Right atrium auricular region (tissue), 2 donors: ENCODE measurements around the gene PLSCR3. TPM values are rescaled to one million over a fixed set of nuclear protein-coding genes. Genes with fewer than 3 reads are reported as not detected.

Source experiments
- DNase-seq: peaks from one replicate; pipeline ENCODE4 v3.0.0-alpha.2; 2019; ENCODE audit warnings: low spot score
- H3K27ac ChIP-seq, 2 donors: fragments of 200-600 bp; sonication (generic); 1 replicate in 1 of 2; 2 replicates in 1 of 2; pipeline ENCODE4 v1.5.1; 2016 to 2019
- H3K27me3 ChIP-seq, 2 donors: fragments of 200-600 bp; sonication (generic); one replicate each; pipeline versions ENCODE4 v1.5.1 to v1.6.0; 2017 to 2019
- H3K36me3 ChIP-seq: fragments of 200-600 bp; sonication (generic); one replicate; pipeline ENCODE4 v1.5.1; 2016
- H3K4me1 ChIP-seq, 2 donors: fragments of 200-600 bp; sonication (generic); one replicate each; pipeline versions ENCODE4 v1.5.1 to v1.6.0; 2017 to 2019
- H3K4me3 ChIP-seq, 2 donors: fragments of 200-600 bp; sonication (generic); 1 replicate in 1 of 2; 2 replicates in 1 of 2; pipeline ENCODE4 v1.5.1; 2017 to 2019; ENCODE audit warnings: mild to moderate bottlenecking in 1 of 2, moderate library complexity in 1 of 2
- H3K9me3 ChIP-seq, 2 donors: fragments of 200-600 bp; sonication (generic); one replicate each; pipeline ENCODE4 v1.5.1; 2019
- total RNA-seq, 2 donors: library from RNA; depleted of rRNA; stranded (reverse); fragments of >200 nt; gene quantifications; one replicate each; pipeline ENCODE4 v1.1.0, GENCODE V29; 2016
- TF ChIP-seq, protein P1 (sequence below), 2 donors: fragments of 200-600 bp; sonication (generic); IDR thresholded peaks; one replicate each; pipeline ENCODE4 v1.5.1; 2019; ENCODE audit warnings: antibody characterized with exemption in 2 of 2

Gene PLSCR3
- total RNA-seq, 2 donors from 2014 or later = 17.2 to 21.6 TPM

DNA sequence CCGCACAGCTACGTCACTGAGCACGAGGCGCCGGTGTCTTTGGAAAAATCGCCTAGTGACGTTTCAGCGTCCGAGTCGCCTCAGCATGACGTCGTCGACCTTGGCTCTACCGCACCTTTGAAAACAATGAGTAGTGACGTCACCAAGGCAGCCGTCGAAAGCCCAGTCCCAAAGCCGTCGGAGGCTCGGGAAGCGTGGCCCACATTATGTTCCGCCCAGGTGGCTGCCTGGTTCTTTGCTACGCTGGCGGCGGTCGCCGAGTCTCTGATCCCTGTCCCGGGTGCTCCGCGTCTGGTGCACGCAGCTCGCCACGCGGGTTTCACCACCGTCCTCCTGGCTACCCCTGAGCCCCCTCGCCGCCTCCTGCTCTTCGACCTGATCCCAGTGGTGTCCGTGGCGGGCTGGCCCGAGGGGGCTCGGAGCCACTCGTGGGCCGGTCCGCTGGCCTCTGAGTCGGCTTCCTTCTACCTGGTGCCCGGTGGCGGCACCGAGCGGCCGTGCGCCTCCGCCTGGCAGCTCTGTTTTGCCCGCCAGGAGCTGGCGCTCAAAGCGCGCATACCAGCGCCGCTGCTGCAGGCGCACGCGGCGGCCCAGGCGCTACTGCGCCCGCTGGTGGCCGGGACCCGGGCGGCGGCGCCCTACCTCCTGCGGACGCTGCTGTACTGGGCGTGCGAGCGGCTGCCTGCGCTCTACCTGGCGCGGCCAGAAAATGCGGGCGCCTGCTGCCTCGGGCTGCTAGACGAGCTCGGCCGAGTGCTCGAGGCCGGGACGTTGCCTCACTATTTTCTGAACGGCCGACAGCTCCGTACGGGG is 42.4 kb upstream of the PLSCR3 start:
- Histone ChIP-seq H3K36me3 (no peaks in the 10 kb centered on the region), H3K27ac (peak overlapping the region; percentile 83 to 85), H3K9me3 (no peaks in the 10 kb centered on the region), H3K4me3 (peak overlapping the region; percentile 42 to 60), H3K27me3 (peaks cover 0 to 9% of the 10 kb centered on the region in 2 donors), H3K4me1 (peaks cover 0 to 57% of the 10 kb centered on the region in 2 donors)
- TF ChIP-seq, protein P1, sequence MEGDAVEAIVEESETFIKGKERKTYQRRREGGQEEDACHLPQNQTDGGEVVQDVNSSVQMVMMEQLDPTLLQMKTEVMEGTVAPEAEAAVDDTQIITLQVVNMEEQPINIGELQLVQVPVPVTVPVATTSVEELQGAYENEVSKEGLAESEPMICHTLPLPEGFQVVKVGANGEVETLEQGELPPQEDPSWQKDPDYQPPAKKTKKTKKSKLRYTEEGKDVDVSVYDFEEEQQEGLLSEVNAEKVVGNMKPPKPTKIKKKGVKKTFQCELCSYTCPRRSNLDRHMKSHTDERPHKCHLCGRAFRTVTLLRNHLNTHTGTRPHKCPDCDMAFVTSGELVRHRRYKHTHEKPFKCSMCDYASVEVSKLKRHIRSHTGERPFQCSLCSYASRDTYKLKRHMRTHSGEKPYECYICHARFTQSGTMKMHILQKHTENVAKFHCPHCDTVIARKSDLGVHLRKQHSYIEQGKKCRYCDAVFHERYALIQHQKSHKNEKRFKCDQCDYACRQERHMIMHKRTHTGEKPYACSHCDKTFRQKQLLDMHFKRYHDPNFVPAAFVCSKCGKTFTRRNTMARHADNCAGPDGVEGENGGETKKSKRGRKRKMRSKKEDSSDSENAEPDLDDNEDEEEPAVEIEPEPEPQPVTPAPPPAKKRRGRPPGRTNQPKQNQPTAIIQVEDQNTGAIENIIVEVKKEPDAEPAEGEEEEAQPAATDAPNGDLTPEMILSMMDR (IDR thresholded peaks at IDR 0.05) = peak; percentile 81 to 98
- peak; percentile 69 for DNase-seq

DNA sequence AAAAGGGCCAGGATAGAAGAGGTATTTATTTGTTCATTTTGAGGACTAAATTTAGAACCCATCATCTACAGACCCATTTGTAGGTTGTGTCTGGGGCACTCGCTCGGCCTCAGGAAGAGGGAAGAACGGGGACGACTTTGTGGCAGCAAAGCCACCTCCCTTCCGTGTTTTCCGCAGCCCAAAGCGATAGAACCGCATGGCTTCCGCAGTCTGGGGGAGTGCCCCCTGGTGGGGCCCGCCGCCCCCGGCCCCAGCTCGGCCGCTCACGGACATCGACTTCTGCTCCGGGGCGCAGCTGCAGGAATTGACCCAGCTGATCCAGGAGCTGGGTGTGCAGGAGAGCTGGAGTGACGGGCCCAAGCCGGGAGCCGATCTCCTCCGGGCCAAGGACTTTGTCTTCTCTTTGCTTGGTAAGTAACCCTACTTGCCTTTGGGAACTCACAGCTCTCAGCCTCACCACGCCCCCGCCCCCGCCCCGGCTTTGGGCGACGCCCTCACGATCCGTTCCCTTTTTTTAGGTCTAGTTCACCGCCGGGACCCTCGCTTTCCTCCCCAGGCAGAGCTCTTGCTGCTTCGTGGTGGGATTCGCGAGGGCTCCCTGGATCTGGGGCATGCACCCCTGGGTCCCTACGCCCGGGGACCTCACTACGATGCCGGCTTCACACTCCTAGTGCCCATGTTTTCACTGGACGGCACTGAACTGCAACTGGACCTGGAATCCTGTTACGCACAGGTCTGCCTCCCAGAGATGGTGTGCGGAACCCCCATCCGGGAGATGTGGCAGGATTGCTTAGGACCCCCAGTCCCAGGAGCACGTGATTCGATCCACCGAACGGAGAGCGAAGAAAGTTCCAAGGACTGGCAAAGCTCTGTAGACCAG is 41.6 kb upstream of the PLSCR3 start:
- no peak for DNase-seq
- Histone ChIP-seq H3K36me3 (no peaks in the 10 kb centered on the region), H3K4me3 (peak overlapping the region; percentile 37 to 60), H3K9me3 (no peaks in the 10 kb centered on the region), H3K27ac (peak overlapping the region; percentile 83 to 85), H3K4me1 (peaks cover 0 to 56% of the 10 kb centered on the region in 2 donors), H3K27me3 (peaks cover 0 to 9% of the 10 kb centered on the region in 2 donors)
- TF ChIP-seq, protein P1 (IDR thresholded peaks at IDR 0.05) = peak in 1 of 2 donors; percentile 35

DNA sequence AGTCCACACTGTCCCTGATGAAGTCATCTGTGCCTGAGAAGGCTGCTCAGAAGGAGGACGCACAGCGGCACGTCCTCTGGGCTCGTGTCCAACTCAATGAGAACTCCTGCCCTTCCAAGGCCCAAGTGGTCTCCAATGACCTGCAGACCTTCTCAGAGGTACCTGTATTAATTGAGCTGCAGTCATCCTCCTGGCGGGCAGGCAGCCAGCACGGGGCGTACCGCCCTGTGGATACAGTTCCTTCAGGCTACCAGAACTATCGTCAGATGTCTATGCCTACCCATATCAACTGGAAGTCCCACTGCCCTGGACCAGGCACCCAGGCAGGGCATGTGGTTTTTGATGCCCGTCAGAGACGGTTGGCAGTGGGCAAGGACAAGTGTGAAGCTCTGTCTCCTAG is 38.0 kb upstream of the PLSCR3 start:
- H3K9me3 ChIP-seq = no peaks in the 10 kb centered on the region
- TF ChIP-seq, protein P1 (IDR thresholded peaks at IDR 0.05) = no peak
- H3K36me3 ChIP-seq = no peaks in the 10 kb centered on the region
- H3K4me3 ChIP-seq = no peak overlapping the region
- H3K27ac ChIP-seq = no peak overlapping the region
- no peaks in the 10 kb centered on the region for H3K27me3 ChIP-seq
- peaks cover 0 to 21% of the 10 kb centered on the region in 2 donors for H3K4me1 ChIP-seq
- DNase-seq = no peak

DNA sequence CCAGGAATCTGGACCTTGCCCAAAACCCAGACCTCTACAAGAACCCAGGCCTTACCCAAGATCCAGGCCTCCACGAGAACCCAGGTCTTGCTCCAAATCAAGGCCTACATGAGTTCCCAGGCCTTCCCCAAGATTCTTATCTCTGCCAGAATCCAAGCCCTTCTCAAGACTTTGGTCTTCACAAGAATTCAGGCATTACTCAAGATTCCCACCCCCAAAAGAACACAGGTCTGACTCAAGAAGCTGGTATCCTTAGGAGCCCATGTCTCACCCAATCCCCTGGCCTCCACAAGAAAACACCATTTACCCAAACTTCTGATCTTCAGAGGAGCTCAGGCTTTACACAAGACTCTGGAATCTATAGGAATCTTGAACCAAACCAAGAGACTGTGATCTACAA is 36.9 kb upstream of the PLSCR3 start:
- TF ChIP-seq, protein P1 (IDR thresholded peaks at IDR 0.05) = no peak
- Histone ChIP-seq H3K9me3 (no peaks in the 10 kb centered on the region), H3K4me3 (no peak overlapping the region), H3K4me1 (peaks cover 0 to 11% of the 10 kb centered on the region in 2 donors), H3K27ac (no peak overlapping the region), H3K27me3 (no peaks in the 10 kb centered on the region), H3K36me3 (no peaks in the 10 kb centered on the region)
- no peak for DNase-seq

DNA sequence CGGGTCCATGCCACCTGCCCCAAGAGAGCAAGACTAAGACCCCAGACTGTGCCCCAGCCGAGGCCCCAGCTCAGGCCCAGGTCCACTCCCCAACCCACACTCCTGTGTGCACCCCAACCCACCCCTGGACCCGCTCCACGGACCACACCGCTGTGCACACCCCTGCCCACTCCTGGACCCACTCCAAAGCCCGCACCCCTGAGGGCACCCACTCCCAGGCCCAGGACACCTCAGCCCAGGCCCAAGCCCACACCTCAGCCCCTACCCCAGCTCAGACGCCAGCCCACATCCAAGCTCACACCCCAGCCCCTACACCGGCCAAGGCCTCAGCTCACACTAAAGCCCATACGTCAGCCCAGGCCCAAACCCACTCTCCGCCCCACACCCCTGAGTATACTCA is 35.4 kb upstream of the PLSCR3 start:
- H3K4me1 ChIP-seq = no peaks in the 10 kb centered on the region
- no peaks in the 10 kb centered on the region for H3K36me3 ChIP-seq
- no peak overlapping the region for H3K27ac ChIP-seq
- no peaks in the 10 kb centered on the region for H3K27me3 ChIP-seq
- H3K9me3 ChIP-seq = no peaks in the 10 kb centered on the region
- no peak for DNase-seq
- no peak overlapping the region for H3K4me3 ChIP-seq
- TF ChIP-seq, protein P1 (IDR thresholded peaks at IDR 0.05) = no peak
